Activated CD4-positive, alpha-beta T cell treated with anti-CD3 and anti-CD28 coated beads, Interleukin-2, amount 10 ng/mL, durations not matched to agents 7 days and 5 days (primary cell): ENCODE data around the gene PEAK3. TPM values are rescaled to one million over a fixed set of nuclear protein-coding genes. Genes with fewer than 3 reads are reported as not detected.

Source experiments
- CTCF ChIA-PET: fragments of 350-600 bp; sonication (Branson Sonifier 250); formaldehyde crosslinking; loops from one replicate; lab custom pipeline; 2021; ENCODE audit warnings: antibody characterized with exemption; lab: Charles Lee
- POLR2A ChIA-PET: fragments of 350-600 bp; sonication (Branson Sonifier 250); formaldehyde crosslinking; loops from one replicate; lab custom pipeline; 2021; ENCODE audit warnings: antibody characterized with exemption; lab: Charles Lee
- DNase-seq: peaks from one replicate; pipeline ENCODE4 v3.0.0-alpha.2; 2020
- H3K27ac Mint-ChIP-seq: one replicate; pipeline ENCODE4 v1.8.0; 2021; ENCODE audit warnings: mild to moderate bottlenecking, moderate library complexity, mixed read lengths
- H3K27me3 Mint-ChIP-seq: one replicate; pipeline ENCODE4 v1.8.0; 2021; ENCODE audit warnings: mixed read lengths
- H3K36me3 Mint-ChIP-seq: one replicate; pipeline ENCODE4 v1.8.0; 2021; ENCODE audit warnings: low read depth, mixed read lengths
- H3K4me1 Mint-ChIP-seq: one replicate; pipeline ENCODE4 v1.8.0; 2021; ENCODE audit warnings: mixed read lengths
- H3K4me3 Mint-ChIP-seq: one replicate; pipeline ENCODE4 v1.8.0; 2021; ENCODE audit warnings: mild to moderate bottlenecking, moderate library complexity, mixed read lengths
- H3K9me3 Mint-ChIP-seq: one replicate; pipeline ENCODE4 v1.8.0; 2021; ENCODE audit warnings: mixed read lengths
- total RNA-seq, 2 experiments: library from RNA; stranded (reverse); gene quantifications; one replicate each; pipeline ENCODE4 v1.2.3, GENCODE V29; 2021

PEAK3 gene
- total RNA-seq, 2 experiments from 2014 or later: 0.17 to 0.25 TPM

GRCh38 chr19:2271234-2272103 lies 10.5 kb downstream of the PEAK3 start:
- no peak for DNase-seq
- CTCF ChIA-PET: interaction anchor here (0.7 to 7.7 kb wide), 8 partner anchors 10 to 115 kb away, joined by 3 to 49 read pairs (median 4); partner anchors contain the start of gene PLEKHJ1
- no peaks in the 10 kb centered on the region for H3K9me3 Mint-ChIP-seq
- H3K36me3 Mint-ChIP-seq: peaks cover 25% of the 10 kb centered on the region
- H3K27ac Mint-ChIP-seq: peak overlapping the region; percentile 90
- POLR2A ChIA-PET: no interaction called here
- H3K4me3 Mint-ChIP-seq: peak overlapping the region; percentile 85
- peaks cover 40% of the 10 kb centered on the region for H3K4me1 Mint-ChIP-seq
- H3K27me3 Mint-ChIP-seq: no peaks in the 10 kb centered on the region

GRCh38 chr19:2270423-2271233 lies 11.3 kb downstream of the PEAK3 start:
- Mint-ChIP-seq H3K4me3 (peak overlapping the region; percentile 89), H3K9me3 (no peaks in the 10 kb centered on the region), H3K36me3 (peaks cover 25% of the 10 kb centered on the region), H3K27ac (peak overlapping the region; percentile 62), H3K4me1 (peaks cover 43% of the 10 kb centered on the region), H3K27me3 (no peaks in the 10 kb centered on the region)
- DNase-seq: peak; percentile 70
- CTCF ChIA-PET: interaction anchor here (0.8 to 1.8 kb wide), 6 partner anchors 9 to 40 kb away, joined by 3 to 5 read pairs (median 3); partner anchors contain the start of gene PLEKHJ1
- POLR2A ChIA-PET: no interaction called here

GRCh38 chr19:2270157-2270422 lies 11.9 kb downstream of the PEAK3 start:
- Mint-ChIP-seq H3K36me3 (peaks cover 24% of the 10 kb centered on the region), H3K4me3 (peak overlapping the region; percentile 89), H3K9me3 (no peaks in the 10 kb centered on the region), H3K27ac (peak overlapping the region; percentile 88), H3K27me3 (no peaks in the 10 kb centered on the region), H3K4me1 (peaks cover 42% of the 10 kb centered on the region)
- DNase-seq: peak; percentile 49
- POLR2A ChIA-PET: interaction anchor here (0.5 to 0.7 kb wide), 2 partner anchors 31 to 60 kb away, joined by 3 read pairs; no protein-coding TSS in a partner anchor
- CTCF ChIA-PET: interaction anchor here (0.9 to 1.3 kb wide), 3 partner anchors 8 to 31 kb away, joined by 3 to 5 read pairs (median 3); no protein-coding TSS in a partner anchor

GRCh38 chr19:2269244-2270156 lies 12.5 kb downstream of the PEAK3 start:
- H3K9me3 Mint-ChIP-seq: no peaks in the 10 kb centered on the region
- peak; percentile 98 for DNase-seq
- peak overlapping the region; percentile 89 for H3K4me3 Mint-ChIP-seq
- H3K4me1 Mint-ChIP-seq: peaks cover 39% of the 10 kb centered on the region
- H3K36me3 Mint-ChIP-seq: peaks cover 20% of the 10 kb centered on the region
- no peaks in the 10 kb centered on the region for H3K27me3 Mint-ChIP-seq
- POLR2A ChIA-PET: interaction anchor here (0.5 to 0.7 kb wide), 3 partner anchors 31 to 62 kb away, joined by 3 to 4 read pairs (median 3); no protein-coding TSS in a partner anchor
- H3K27ac Mint-ChIP-seq: peak overlapping the region; percentile 88
- CTCF ChIA-PET: interaction anchor here (0.9 to 1.3 kb wide), 2 partner anchors 11 to 31 kb away, joined by 3 to 5 read pairs; no protein-coding TSS in a partner anchor

- POLR2A ChIA-PET: no interaction called here
Measured at GRCh38 chr19:2268861-2269243, 13.1 kb downstream of the PEAK3 start.

GRCh38 chr19:2268480-2268830 lies 13.5 kb downstream of the PEAK3 start:
- H3K36me3 Mint-ChIP-seq: peaks cover 12% of the 10 kb centered on the region
- H3K4me3 Mint-ChIP-seq: peak overlapping the region; percentile 89
- no peaks in the 10 kb centered on the region for H3K9me3 Mint-ChIP-seq
- POLR2A ChIA-PET: no interaction called here
- H3K4me1 Mint-ChIP-seq: peaks cover 29% of the 10 kb centered on the region
- CTCF ChIA-PET: no interaction called here
- no peaks in the 10 kb centered on the region for H3K27me3 Mint-ChIP-seq
- H3K27ac Mint-ChIP-seq: peak overlapping the region; percentile 62
- no peak for DNase-seq

More at GRCh38 chr19:2268861-2269243, 13.1 kb downstream of the PEAK3 start:
- Mint-ChIP-seq H3K27me3 (no peaks in the 10 kb centered on the region), H3K27ac (peak overlapping the region; percentile 62), H3K36me3 (peaks cover 14% of the 10 kb centered on the region), H3K4me1 (peaks cover 32% of the 10 kb centered on the region), H3K9me3 (no peaks in the 10 kb centered on the region), H3K4me3 (peak overlapping the region; percentile 89)
- no peak for DNase-seq
- CTCF ChIA-PET: no interaction called here

GRCh38 chr19:2266183-2266993 lies 15.6 kb downstream of the PEAK3 start:
- Mint-ChIP-seq H3K36me3 (peaks cover 3% of the 10 kb centered on the region), H3K27ac (peak overlapping the region; percentile 77), H3K27me3 (no peaks in the 10 kb centered on the region), H3K4me1 (peaks cover 17% of the 10 kb centered on the region), H3K9me3 (no peaks in the 10 kb centered on the region), H3K4me3 (no peak overlapping the region)
- no peak for DNase-seq
- POLR2A ChIA-PET: interaction anchor here (0.6 kb wide), 1 partner anchor 1373 kb away, joined by 3 read pairs; the partner anchor contains the start of gene RNU6-9
- CTCF ChIA-PET: interaction anchor here (0.7 to 2.0 kb wide), 3 partner anchors 18 to 31 kb away, joined by 3 to 4 read pairs (median 3); partner anchors contain the start of genes AMH and PLEKHJ1

GRCh38 chr19:2261438-2262172 lies 20.4 kb downstream of the PEAK3 start:
- no peaks in the 10 kb centered on the region for H3K9me3 Mint-ChIP-seq
- H3K27me3 Mint-ChIP-seq: no peaks in the 10 kb centered on the region
- H3K27ac Mint-ChIP-seq: peak overlapping the region; percentile 71
- peak; percentile 61 for DNase-seq
- peaks cover 39% of the 10 kb centered on the region for H3K4me1 Mint-ChIP-seq
- POLR2A ChIA-PET: interaction anchor here (0.6 kb wide), 1 partner anchor 161 kb away, joined by 3 read pairs; no protein-coding TSS in a partner anchor
- CTCF ChIA-PET: interaction anchor here (0.6 to 4.3 kb wide), 9 partner anchors 9 to 231 kb away, joined by 3 to 34 read pairs (median 4); partner anchors contain the start of genes AMH and PLEKHJ1
- H3K4me3 Mint-ChIP-seq: no peak overlapping the region
- peaks cover 1% of the 10 kb centered on the region for H3K36me3 Mint-ChIP-seq

GRCh38 chr19:2260341-2260805 lies 21.6 kb downstream of the PEAK3 start:
- no peak for DNase-seq
- Mint-ChIP-seq H3K4me1 (peaks cover 34% of the 10 kb centered on the region), H3K9me3 (no peaks in the 10 kb centered on the region), H3K27ac (peak overlapping the region; percentile 78), H3K4me3 (no peak overlapping the region), H3K27me3 (no peaks in the 10 kb centered on the region), H3K36me3 (peaks cover 1% of the 10 kb centered on the region)
- POLR2A ChIA-PET: interaction anchor here (0.5 kb wide), 1 partner anchor 351 kb away, joined by 3 read pairs; no protein-coding TSS in a partner anchor
- CTCF ChIA-PET: interaction anchor here (0.7 to 4.3 kb wide), 4 partner anchors 14 to 27 kb away, joined by 3 to 34 read pairs (median 6); partner anchors contain the start of gene PLEKHJ1

- Mint-ChIP-seq H3K27me3 (no peaks in the 10 kb centered on the region), H3K9me3 (no peaks in the 10 kb centered on the region), H3K4me1 (peaks cover 34% of the 10 kb centered on the region), H3K4me3 (no peak overlapping the region), H3K27ac (peak overlapping the region; percentile 95), H3K36me3 (peaks cover 1% of the 10 kb centered on the region)
- DNase-seq: peak; percentile 35
- ChIA-PET POLR2A (interaction anchor here (0.6 to 0.7 kb wide), 2 partner anchors 15 to 43 kb away, joined by 4 to 5 read pairs; no protein-coding TSS in a partner anchor), CTCF (interaction anchor here (0.7 to 4.3 kb wide), 4 partner anchors 15 to 23 kb away, joined by 3 to 34 read pairs (median 6); partner anchors contain the start of gene PLEKHJ1)
Measured at GRCh38 chr19:2259336-2259735, 22.6 kb downstream of the PEAK3 start.
